Neuronal stem cell (in vitro differentiated cells): ENCODE measurements around the gene PAK4.

Experiments used
- DNase-seq: peaks from one replicate; pipeline ENCODE4 v3.0.0-alpha.2; 2013; ENCODE audit warnings: low spot score
- H2AFZ ChIP-seq: one replicate; pipeline ENCODE4 v1.6.1; 2013; ENCODE audit warnings: mild to moderate bottlenecking, low read length, inconsistent platforms
- H2AK5ac ChIP-seq: 2 replicates; pipeline ENCODE4 v1.6.1; 2013; ENCODE audit warnings: low read depth, mild to moderate bottlenecking, inconsistent platforms, low read length, moderate library complexity, mixed read lengths
- H2BK120ac ChIP-seq: 2 replicates; pipeline ENCODE4 v1.6.1; 2013; ENCODE audit warnings: low read depth, mild to moderate bottlenecking, inconsistent platforms, low read length, moderate library complexity, mixed read lengths
- H2BK12ac ChIP-seq: one replicate; pipeline ENCODE4 v1.6.1; 2013; ENCODE audit warnings: low read length, inconsistent platforms
- H2BK15ac ChIP-seq: 2 replicates; pipeline ENCODE4 v1.6.1; 2013; ENCODE audit warnings: mild to moderate bottlenecking, low read length, inconsistent platforms, mixed read lengths
- H2BK5ac ChIP-seq: one replicate; pipeline ENCODE4 v1.6.1; 2013; ENCODE audit warnings: inconsistent platforms, mild to moderate bottlenecking, low read length, moderate library complexity
- H3K14ac ChIP-seq: one replicate; pipeline ENCODE4 v1.6.1; 2013; ENCODE audit warnings: low read length, inconsistent platforms
- H3K18ac ChIP-seq: 2 replicates; pipeline ENCODE4 v1.6.1; 2013; ENCODE audit warnings: low read length, inconsistent platforms
- H3K23ac ChIP-seq: 2 replicates; pipeline ENCODE4 v1.6.1; 2013; ENCODE audit warnings: low read depth, mild to moderate bottlenecking, mixed read lengths, low read length, inconsistent platforms; ENCODE audit not compliant: poor library complexity
- H3K27ac ChIP-seq: replicated peaks from 3 replicates; pipeline ENCODE4 v1.5.1; 2013; ENCODE audit warnings: low read length, inconsistent platforms
- H3K27me3 ChIP-seq, 3 experiments: 2 replicates each; pipeline ENCODE4 v1.6.1; 2013; ENCODE audit warnings: low read length in 3 of 3, mild to moderate bottlenecking in 2 of 3, inconsistent platforms in 1 of 3, low read depth in 1 of 3, mixed read lengths in 1 of 3, moderate library complexity in 1 of 3; ENCODE audit not compliant: control insufficient read depth in 3 of 3, insufficient read depth in 3 of 3
- H3K36me3 ChIP-seq, 2 donors: replicated peaks in 1 of 2; 2 replicates each; pipeline ENCODE4 v1.6.1; 2013; ENCODE audit warnings: low read length in 2 of 2; ENCODE audit not compliant: control insufficient read depth in 2 of 2, insufficient read depth in 2 of 2
- H3K4ac ChIP-seq: 2 replicates; pipeline ENCODE4 v1.6.1; 2013; ENCODE audit warnings: inconsistent platforms, mild to moderate bottlenecking, low read length, moderate library complexity
- H3K4me1 ChIP-seq, 2 donors: 1 replicate in 1 of 2; 2 replicates in 1 of 2; pipeline ENCODE4 v1.6.1; 2013; ENCODE audit warnings: low read length in 2 of 2, low read depth in 1 of 2; ENCODE audit not compliant: control insufficient read depth in 2 of 2, insufficient read depth in 1 of 2
- H3K4me2 ChIP-seq: one replicate; pipeline ENCODE4 v1.6.1; 2013; ENCODE audit warnings: mild to moderate bottlenecking, low read length, inconsistent platforms; ENCODE audit not compliant: insufficient read depth, poor library complexity, severe bottlenecking
- H3K4me3 ChIP-seq, 2 donors: 2 replicates each; pipeline ENCODE4 v1.5.1; 2013; ENCODE audit warnings: low read length in 2 of 2, mild to moderate bottlenecking in 2 of 2, inconsistent platforms in 1 of 2, moderate library complexity in 1 of 2
- H3K79me1 ChIP-seq: one replicate; pipeline ENCODE4 v1.6.1; 2013; ENCODE audit warnings: low read depth, mild to moderate bottlenecking, inconsistent platforms, low read length, moderate library complexity
- H3K9ac ChIP-seq: one replicate; pipeline ENCODE4 v1.6.1; 2013; ENCODE audit warnings: mild to moderate bottlenecking, low read depth, low read length, inconsistent platforms; ENCODE audit not compliant: poor library complexity
- H3K9me3 ChIP-seq, 2 donors: replicated peaks in 1 of 2; 2 replicates each; pipeline versions ENCODE3 to v1.6.1; 2013; ENCODE audit warnings: low read length in 2 of 2, mild to moderate bottlenecking in 2 of 2, inconsistent platforms in 1 of 2, low read depth in 1 of 2, mixed read lengths in 1 of 2, moderate library complexity in 1 of 2; ENCODE audit not compliant: control insufficient read depth in 2 of 2, insufficient read depth in 1 of 2
- H4K8ac ChIP-seq: one replicate; pipeline ENCODE4 v1.6.1; 2013; ENCODE audit warnings: low read depth, mild to moderate bottlenecking, inconsistent platforms, low read length, moderate library complexity
- H4K91ac ChIP-seq: one replicate; pipeline ENCODE4 v1.6.1; 2013; ENCODE audit warnings: low read length, low read depth, mild to moderate bottlenecking, inconsistent platforms; ENCODE audit not compliant: poor library complexity
- WGBS, 2 donors: extraction: QIAGEN DNeasy Blood & Tissue Kit; methylation state at CpG; one replicate each; pipeline ENCODE4 v1.1.7; 2013; ENCODE audit warnings: missing lambda C conversion rate in 2 of 2, mixed read lengths in 1 of 2; ENCODE audit not compliant: insufficient read length in 2 of 2, insufficient replicate concordance in 1 of 2; ENCODE audit errors: extremely low coverage in 2 of 2; 5-methylcytosine and 5-hydroxymethylcytosine counted together

PAK4 gene

DNA sequence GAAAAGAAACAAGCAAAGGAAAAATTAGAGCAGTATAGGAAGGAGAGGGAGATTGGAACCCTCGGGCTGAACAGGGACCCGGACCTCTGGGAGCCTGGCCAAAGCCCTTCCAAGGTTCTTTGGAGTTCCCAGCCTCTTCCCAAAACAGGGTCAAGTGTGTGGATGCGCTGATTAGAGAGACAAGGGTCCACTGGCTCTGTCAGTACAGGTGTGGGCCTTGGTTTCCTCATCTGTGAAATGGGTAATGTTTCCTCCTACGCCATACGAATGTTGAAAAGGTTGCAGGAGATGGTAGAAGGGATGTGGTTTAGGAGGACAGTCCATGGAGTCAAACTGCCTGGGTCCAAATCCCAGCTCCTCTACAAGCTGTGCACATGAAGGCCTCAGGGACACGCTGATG, 80.5 kb downstream of the PAK4 start:
- H2BK5ac ChIP-seq, result no peak overlapping the region
- no peak overlapping the region for H4K8ac ChIP-seq
- no peak overlapping the region for H4K91ac ChIP-seq
- H3K27me3 ChIP-seq, result peaks cover 0 to 2% (median under 1%) of the 10 kb centered on the region in 3 experiments
- H2AK5ac ChIP-seq, result no peak overlapping the region
- WGBS, 2 donors, result no CpG with 5 or more reads among the region's 6 CpGs
- H3K36me3 ChIP-seq, result no peaks in the 10 kb centered on the region
- H3K14ac ChIP-seq, result no peak overlapping the region
- H2BK12ac ChIP-seq, result no peak overlapping the region
- H3K23ac ChIP-seq, result no peak overlapping the region
- no peak overlapping the region for H2AFZ ChIP-seq
- H2BK15ac ChIP-seq, result no peak overlapping the region
- H3K4me2 ChIP-seq, result no peak overlapping the region
- H3K18ac ChIP-seq, result no peak overlapping the region
- no peak for DNase-seq
- no peak overlapping the region for H3K27ac ChIP-seq
- H3K4me3 ChIP-seq, result no peak overlapping the region
- no peaks in the 10 kb centered on the region for H3K4me1 ChIP-seq
- H2BK120ac ChIP-seq, result no peak overlapping the region
- H3K9me3 ChIP-seq, result no peaks in the 10 kb centered on the region
- H3K79me1 ChIP-seq, result peaks cover 2% of the 10 kb centered on the region
- H3K9ac ChIP-seq, result no peak overlapping the region
- H3K4ac ChIP-seq, result no peak overlapping the region

DNA sequence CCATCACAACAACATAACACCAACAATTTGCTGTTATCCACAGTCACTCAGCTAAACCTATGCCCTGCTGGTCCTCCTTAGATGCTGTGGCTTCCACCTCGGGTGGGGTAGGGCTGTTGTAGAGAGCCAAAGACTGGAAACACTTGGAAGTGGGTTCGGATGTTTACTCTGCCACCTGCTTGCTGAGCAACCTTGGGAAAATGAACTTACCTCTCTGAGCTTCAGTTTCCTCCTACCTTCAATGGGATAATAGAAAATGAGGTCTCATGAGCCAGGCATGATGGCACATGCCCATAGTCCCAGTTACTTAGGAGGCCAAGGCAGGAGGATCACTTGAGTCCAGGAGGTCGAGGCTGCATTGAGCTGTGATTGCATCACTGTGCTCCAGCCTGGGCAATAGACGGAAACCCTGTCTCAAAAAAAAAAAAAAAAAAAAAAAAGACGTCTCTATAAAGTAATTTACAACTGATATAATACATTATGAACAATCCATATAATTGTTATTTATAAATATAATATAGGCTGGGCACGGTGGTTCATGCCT, 81.8 kb downstream of the PAK4 start:
- H2BK5ac ChIP-seq, result no peak overlapping the region
- H2BK120ac ChIP-seq, result no peak overlapping the region
- no peak overlapping the region for H3K4me2 ChIP-seq
- no peak overlapping the region for H3K14ac ChIP-seq
- H3K27ac ChIP-seq, result no peak overlapping the region
- H3K18ac ChIP-seq, result no peak overlapping the region
- H2BK15ac ChIP-seq, result no peak overlapping the region
- H3K4ac ChIP-seq, result no peak overlapping the region
- H3K4me3 ChIP-seq, result no peak overlapping the region
- H3K23ac ChIP-seq, result no peak overlapping the region
- H3K36me3 ChIP-seq, result no peaks in the 10 kb centered on the region
- H2AK5ac ChIP-seq, result no peak overlapping the region
- peaks cover 0 to 2% (median 0%) of the 10 kb centered on the region in 3 experiments for H3K27me3 ChIP-seq
- no peak overlapping the region for H4K8ac ChIP-seq
- no peak overlapping the region for H2BK12ac ChIP-seq
- no peaks in the 10 kb centered on the region for H3K4me1 ChIP-seq
- H3K9ac ChIP-seq, result no peak overlapping the region
- H3K79me1 ChIP-seq, result peaks cover 2% of the 10 kb centered on the region
- H3K9me3 ChIP-seq, result no peaks in the 10 kb centered on the region
- no peak overlapping the region for H4K91ac ChIP-seq
- no CpG with 5 or more reads among the region's 6 CpGs for WGBS, 2 donors
- no peak overlapping the region for H2AFZ ChIP-seq
- no peak for DNase-seq

DNA sequence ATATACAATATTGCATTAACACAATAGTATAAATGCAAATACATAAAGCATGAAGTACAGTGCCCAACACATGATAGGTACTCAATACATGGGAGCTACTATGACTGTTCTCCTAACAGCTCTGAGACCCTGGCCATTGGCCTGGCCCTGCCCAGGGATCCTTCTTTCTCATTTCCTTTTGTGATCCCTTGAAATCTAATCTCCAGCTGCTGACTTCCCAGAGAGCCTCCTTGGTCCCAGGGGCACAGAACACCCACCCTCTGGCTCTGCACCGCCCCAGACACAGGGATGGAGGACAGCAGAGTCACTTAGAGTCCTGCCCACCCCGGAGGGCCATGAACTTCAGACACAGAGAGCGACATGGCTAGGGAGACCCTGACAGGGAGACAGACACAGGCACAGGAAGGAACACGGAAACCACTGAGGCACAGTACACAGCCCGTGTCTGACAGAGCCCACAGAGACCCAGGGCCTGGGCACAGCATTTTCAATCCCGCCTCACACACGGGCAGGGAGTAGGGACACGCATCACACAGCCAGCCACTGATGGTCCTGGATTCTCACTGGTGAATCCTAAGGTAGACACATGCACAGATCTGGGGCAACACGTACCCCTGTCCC, 82.7 kb downstream of the PAK4 start:
- H3K36me3 ChIP-seq, result no peaks in the 10 kb centered on the region

DNA sequence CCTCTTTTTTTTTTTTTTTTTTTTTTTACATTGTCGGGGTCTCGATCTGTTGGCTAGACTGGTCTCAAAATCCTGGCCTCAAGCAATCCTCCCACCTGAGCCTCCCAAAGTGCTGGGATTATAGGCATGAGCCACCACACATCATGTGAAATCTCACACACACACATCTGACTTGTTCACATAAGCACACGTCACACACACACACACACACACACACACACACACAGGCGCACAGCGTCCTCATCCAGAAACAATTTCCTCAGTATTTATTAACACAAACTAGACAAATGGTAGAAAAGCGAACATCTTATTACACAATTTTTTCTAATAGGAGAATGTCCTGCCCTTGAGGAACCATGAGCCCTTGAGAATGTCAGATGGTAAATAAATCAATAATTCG, 83.6 kb downstream of the PAK4 start:
- Histone ChIP-seq H3K4ac (no peak overlapping the region), H2BK5ac (no peak overlapping the region), H3K9me3 (no peaks in the 10 kb centered on the region), H3K27me3 (peaks cover 0 to under 1% (median 0%) of the 10 kb centered on the region in 3 experiments), H2BK15ac (no peak overlapping the region), H3K23ac (no peak overlapping the region), H4K8ac (no peak overlapping the region), H3K4me2 (no peak overlapping the region), H3K4me1 (no peaks in the 10 kb centered on the region), H3K18ac (no peak overlapping the region), H3K27ac (no peak overlapping the region), H3K14ac (no peak overlapping the region), H3K9ac (no peak overlapping the region), H3K79me1 (peaks cover 2% of the 10 kb centered on the region), H2BK120ac (no peak overlapping the region), H3K36me3 (no peaks in the 10 kb centered on the region), H2BK12ac (no peak overlapping the region), H2AFZ (no peak overlapping the region), H2AK5ac (no peak overlapping the region), H3K4me3 (no peak overlapping the region), H4K91ac (no peak overlapping the region)
- no CpG with 5 or more reads among the region's 7 CpGs for WGBS, 2 donors
- no peak for DNase-seq

More for the DNA sequence above, 82.7 kb downstream of the PAK4 start:
- peak overlapping the region; percentile 76 for H3K4ac ChIP-seq
- H2BK15ac ChIP-seq, result no peak overlapping the region
- peaks cover 0 to 2% (median 0%) of the 10 kb centered on the region in 3 experiments for H3K27me3 ChIP-seq
- peak overlapping the region; percentile 58 for H2BK12ac ChIP-seq
- H4K8ac ChIP-seq, result no peak overlapping the region
- DNase-seq, result no peak
- no peak overlapping the region for H3K4me3 ChIP-seq
- peak overlapping the region; percentile 14 for H3K14ac ChIP-seq
- no peaks in the 10 kb centered on the region for H3K4me1 ChIP-seq
- H2AK5ac ChIP-seq, result no peak overlapping the region
- no peak overlapping the region for H3K4me2 ChIP-seq
- peak overlapping the region; percentile 70 for H3K9ac ChIP-seq
- H2BK5ac ChIP-seq, result no peak overlapping the region
- H3K27ac ChIP-seq, result no peak overlapping the region
- peaks cover 2% of the 10 kb centered on the region for H3K79me1 ChIP-seq
- WGBS, 2 donors, result no CpG with 5 or more reads among the region's 9 CpGs
- H2AFZ ChIP-seq, result no peak overlapping the region
- H3K23ac ChIP-seq, result no peak overlapping the region
- H3K18ac ChIP-seq, result peak overlapping the region; percentile 38
- H3K9me3 ChIP-seq, result no peaks in the 10 kb centered on the region
- H2BK120ac ChIP-seq, result no peak overlapping the region
- H4K91ac ChIP-seq, result no peak overlapping the region
